ENCODE measurements around the gene AMDHD1. TPM values are rescaled to one million over a fixed set of nuclear protein-coding genes. Genes with fewer than 3 reads are reported as not detected.

Gene AMDHD1
- polyA plus RNA-seq, 1 donor (not counting 4 experiments of a cell fraction or from before 2014, with no cell fraction given) = 0.68 TPM

- no peak for DNase-seq (ENCODE audit: low read depth, low spot score)
- FAIRE-seq = no peak
- H3K36me3 ChIP-seq (ENCODE audit: control insufficient read depth in 2 of 2, extremely low read depth in 1 of 2, insufficient read depth in 2 of 2, low read length in 2 of 2) = no peaks in the 10 kb centered on the region
- no peaks in the 10 kb centered on the region for H4K20me1 ChIP-seq (ENCODE audit: control insufficient read depth, extremely low read depth, insufficient read depth, low read length)
- no peak overlapping the region for H3K27ac ChIP-seq (ENCODE audit: control insufficient read depth, insufficient read depth, low read length)
- H3K9ac ChIP-seq (ENCODE audit: control insufficient read depth, extremely low read depth, insufficient read depth, low read length) = no peak overlapping the region
- no peaks in the 10 kb centered on the region for H3K9me1 ChIP-seq (ENCODE audit: control insufficient read depth, extremely low read depth, insufficient read depth, low read length)
- no peak overlapping the region for H3K4me2 ChIP-seq (ENCODE audit: control insufficient read depth, extremely low read depth, insufficient read depth, low read depth, low read length)
- no peak for TF ChIP-seq CTCF (optimal IDR thresholded peaks at IDR 0.05 in 1 of 3, IDR thresholded peaks at IDR 0.05 in 1 of 3, conservative IDR thresholded peaks at IDR 0.05 in 1 of 3; ENCODE audit: extremely low read depth in 1 of 3, insufficient read depth in 2 of 3, low read length in 3 of 3)
- no peak for TF ChIP-seq EZH2 (IDR thresholded peaks at IDR 0.05; ENCODE audit: low read length)
- no peaks in the 10 kb centered on the region for H3K4me1 ChIP-seq (ENCODE audit: control insufficient read depth, extremely low read depth, insufficient read depth, low read length)
- no peak overlapping the region for H3K4me3 ChIP-seq (ENCODE audit: control insufficient read depth in 2 of 3, extremely low read depth in 1 of 3, insufficient read depth in 2 of 3, low read depth in 1 of 3, low read length in 3 of 3)
- dilution Hi-C loops (cut with MboI; ENCODE audit: extremely low pct_ligation_motif_present, low sequenced_read_pairs) = no loop called here
- H3K27me3 ChIP-seq (ENCODE audit: control insufficient read depth, extremely low read depth, insufficient read depth, low read length) = no peaks in the 10 kb centered on the region
- H3K9me3 ChIP-seq (ENCODE audit: control insufficient read depth, low read depth, low read length) = no peaks in the 10 kb centered on the region
- H3K79me2 ChIP-seq (ENCODE audit: control insufficient read depth, insufficient read depth, low read length) = no peaks in the 10 kb centered on the region
- H2AFZ ChIP-seq (ENCODE audit: control insufficient read depth, low read length) = no peak overlapping the region
Measured at GRCh38 chr12:95984682-95985081, 41.6 kb downstream of the AMDHD1 start.

- no peaks in the 10 kb centered on the region for H4K20me1 ChIP-seq (ENCODE audit: control insufficient read depth, extremely low read depth, insufficient read depth, low read length)
- H2AFZ ChIP-seq (ENCODE audit: control insufficient read depth, low read length) = no peak overlapping the region
- H3K9me3 ChIP-seq (ENCODE audit: control insufficient read depth, low read depth, low read length) = no peaks in the 10 kb centered on the region
- no peaks in the 10 kb centered on the region for H3K79me2 ChIP-seq (ENCODE audit: control insufficient read depth, insufficient read depth, low read length)
- no peak overlapping the region for H3K4me3 ChIP-seq (ENCODE audit: control insufficient read depth in 2 of 3, extremely low read depth in 1 of 3, insufficient read depth in 2 of 3, low read depth in 1 of 3, low read length in 3 of 3)
- H3K4me1 ChIP-seq (ENCODE audit: control insufficient read depth, extremely low read depth, insufficient read depth, low read length) = no peaks in the 10 kb centered on the region
- TF ChIP-seq CTCF (optimal IDR thresholded peaks at IDR 0.05 in 1 of 3, IDR thresholded peaks at IDR 0.05 in 1 of 3, conservative IDR thresholded peaks at IDR 0.05 in 1 of 3; ENCODE audit: extremely low read depth in 1 of 3, insufficient read depth in 2 of 3, low read length in 3 of 3) (no peak), EZH2 (IDR thresholded peaks at IDR 0.05; ENCODE audit: low read length) (no peak)
- no peaks in the 10 kb centered on the region for H3K9me1 ChIP-seq (ENCODE audit: control insufficient read depth, extremely low read depth, insufficient read depth, low read length)
- DNase-seq (ENCODE audit: low read depth, low spot score) (no peak), FAIRE-seq (no peak)
- dilution Hi-C loops (cut with MboI; ENCODE audit: extremely low pct_ligation_motif_present, low sequenced_read_pairs) = no loop called here
- no peak overlapping the region for H3K27ac ChIP-seq (ENCODE audit: control insufficient read depth, insufficient read depth, low read length)
- H3K36me3 ChIP-seq (ENCODE audit: control insufficient read depth in 2 of 2, extremely low read depth in 1 of 2, insufficient read depth in 2 of 2, low read length in 2 of 2) = no peaks in the 10 kb centered on the region
- H3K27me3 ChIP-seq (ENCODE audit: control insufficient read depth, extremely low read depth, insufficient read depth, low read length) = no peaks in the 10 kb centered on the region
- H3K9ac ChIP-seq (ENCODE audit: control insufficient read depth, extremely low read depth, insufficient read depth, low read length) = no peak overlapping the region
- no peak overlapping the region for H3K4me2 ChIP-seq (ENCODE audit: control insufficient read depth, extremely low read depth, insufficient read depth, low read depth, low read length)
Measured at GRCh38 chr12:95986635-95987570, 43.8 kb downstream of the AMDHD1 start.

Measured in keratinocyte (primary cell).